CD4-positive, alpha-beta T cell (primary cell): ENCODE data around the gene PAPLN. TPM values are rescaled to one million over a fixed set of nuclear protein-coding genes. Genes with fewer than 3 reads are reported as not detected.
A peak's percentile ranks its signal among the peaks of the same experiment; 100 is the strongest.

Experiments used
- ATAC-seq: fragments of 200-7000 bp; cut with Tn5 transposase; one replicate; pipeline ENCODE4 v1.10.0; 2022; ENCODE audit warnings: mild to moderate bottlenecking; ENCODE audit not compliant: poor library complexity
- CTCF ChIA-PET: fragments of 350-600 bp; sonication (Branson Sonifier 250); formaldehyde crosslinking; loops from one replicate; lab custom pipeline; 2021; ENCODE audit warnings: antibody characterized with exemption, inconsistent platforms; lab: Charles Lee
- POLR2A ChIA-PET: fragments of 350-600 bp; sonication (Branson Sonifier 250); formaldehyde crosslinking; loops from one replicate; lab custom pipeline; 2021; ENCODE audit warnings: antibody characterized with exemption, inconsistent platforms; lab: Charles Lee
- DNase-seq, 14 experiments: peaks; one replicate each; pipeline ENCODE4 v3.0.0-alpha.2; 2013 to 2020; ENCODE audit warnings: mixed read lengths in 2 of 14
- H3K27ac ChIP-seq, 2 donors: one replicate each; pipeline versions ENCODE4 v1.5.1 to v1.7.0; 2013; ENCODE audit warnings: low read length in 2 of 2, low read depth in 1 of 2, mild to moderate bottlenecking in 1 of 2
- H3K27me3 ChIP-seq, 2 experiments: 1 replicate in 1 of 2; 2 replicates in 1 of 2; pipeline versions ENCODE4 v1.6.1 to v1.7.0; 2013; ENCODE audit warnings: low read length in 2 of 2, control low read depth in 1 of 2, mild to moderate bottlenecking in 1 of 2, moderate library complexity in 1 of 2; ENCODE audit not compliant: insufficient read depth in 2 of 2, control insufficient read depth in 1 of 2
- H3K36me3 ChIP-seq: one replicate; pipeline ENCODE4 v1.6.1; 2013; ENCODE audit warnings: low read length, control low read depth; ENCODE audit not compliant: insufficient read depth
- H3K4me1 ChIP-seq: one replicate; pipeline ENCODE4 v1.6.1; 2013; ENCODE audit warnings: low read length, control low read depth; ENCODE audit not compliant: insufficient read depth
- H3K4me3 ChIP-seq: one replicate; pipeline ENCODE4 v1.5.1; 2013; ENCODE audit warnings: mild to moderate bottlenecking, low read length, moderate library complexity
- H3K9me3 ChIP-seq, 2 experiments: 1 replicate in 1 of 2; 2 replicates in 1 of 2; pipeline versions ENCODE4 v1.6.1 to v1.7.0; 2013; ENCODE audit warnings: low read length in 2 of 2, mild to moderate bottlenecking in 2 of 2, control low read depth in 1 of 2, moderate library complexity in 1 of 2; ENCODE audit not compliant: control insufficient read depth in 1 of 2, insufficient read depth in 1 of 2
- H3K27ac Mint-ChIP-seq: one replicate; pipeline ENCODE4 v1.8.0; 2020; ENCODE audit warnings: mixed read lengths
- H3K27me3 Mint-ChIP-seq: one replicate; pipeline ENCODE4 v1.8.0; 2021; ENCODE audit warnings: mixed read lengths
- H3K36me3 Mint-ChIP-seq: one replicate; pipeline ENCODE4 v1.8.0; 2021; ENCODE audit warnings: low read depth, mixed read lengths
- H3K4me1 Mint-ChIP-seq: one replicate; pipeline ENCODE4 v1.8.0; 2021; ENCODE audit warnings: low read depth, mixed read lengths
- H3K4me3 Mint-ChIP-seq: one replicate; pipeline ENCODE4 v1.8.0; 2020; ENCODE audit warnings: mild to moderate bottlenecking, mixed read lengths
- H3K9me3 Mint-ChIP-seq: one replicate; pipeline ENCODE4 v1.8.0; 2020; ENCODE audit warnings: mixed read lengths
- intact Hi-C, 2 experiments: fragments of 100-400 bp; cut with DNase I in 1 of 2; cut with micrococcal nuclease in 1 of 2; formaldehyde crosslinking; loops; one replicate each; pipeline versions ENCODE4 v1.15.1 to v1.9.0; 2023 to 2025; cut with DNase I, micrococcal nuclease
- total RNA-seq, 174 experiments: library from RNA in 2 of 174; stranded (reverse) in 2 of 174; gene quantifications; one replicate each; pipeline ENCODE4 v1.2.3 and lab custom pipeline; 2021 to 2026
- TF ChIP-seq, protein P1 (sequence below): fragments of 200-600 bp; IDR thresholded peaks from one replicate; pipeline ENCODE4 v1.8.0; 2022; ENCODE audit warnings: antibody characterized with exemption, mild to moderate bottlenecking

PAPLN gene
- total RNA-seq, 2 experiments from 2014 or later = 0.05 to 0.14 TPM

- DNase-seq (no peak), ATAC-seq (no peak)
- Histone ChIP-seq H3K4me3 (no peak overlapping the region), H3K9me3 (no peaks in the 10 kb centered on the region), H3K27me3 (no peaks in the 10 kb centered on the region), H3K4me1 (no peaks in the 10 kb centered on the region), H3K27ac (no peak overlapping the region), H3K36me3 (peaks cover 14% of the 10 kb centered on the region)
- ChIA-PET POLR2A (interaction anchor here (1.5 to 1.6 kb wide), 3 partner anchors 164 to 178 kb away, joined by 3 to 13 read pairs (median 7); partner anchors contain the start of gene NUMB), CTCF (interaction anchor here (0.6 to 2.7 kb wide), 6 partner anchors 10 to 339 kb away, joined by 3 to 47 read pairs (median 4); no protein-coding TSS in a partner anchor)
- H3K9me3 Mint-ChIP-seq = no peaks in the 10 kb centered on the region
- no peak overlapping the region for H3K4me3 Mint-ChIP-seq
- no peaks in the 10 kb centered on the region for H3K4me1 Mint-ChIP-seq
- H3K27me3 Mint-ChIP-seq = no peaks in the 10 kb centered on the region
- TF ChIP-seq, protein P1, sequence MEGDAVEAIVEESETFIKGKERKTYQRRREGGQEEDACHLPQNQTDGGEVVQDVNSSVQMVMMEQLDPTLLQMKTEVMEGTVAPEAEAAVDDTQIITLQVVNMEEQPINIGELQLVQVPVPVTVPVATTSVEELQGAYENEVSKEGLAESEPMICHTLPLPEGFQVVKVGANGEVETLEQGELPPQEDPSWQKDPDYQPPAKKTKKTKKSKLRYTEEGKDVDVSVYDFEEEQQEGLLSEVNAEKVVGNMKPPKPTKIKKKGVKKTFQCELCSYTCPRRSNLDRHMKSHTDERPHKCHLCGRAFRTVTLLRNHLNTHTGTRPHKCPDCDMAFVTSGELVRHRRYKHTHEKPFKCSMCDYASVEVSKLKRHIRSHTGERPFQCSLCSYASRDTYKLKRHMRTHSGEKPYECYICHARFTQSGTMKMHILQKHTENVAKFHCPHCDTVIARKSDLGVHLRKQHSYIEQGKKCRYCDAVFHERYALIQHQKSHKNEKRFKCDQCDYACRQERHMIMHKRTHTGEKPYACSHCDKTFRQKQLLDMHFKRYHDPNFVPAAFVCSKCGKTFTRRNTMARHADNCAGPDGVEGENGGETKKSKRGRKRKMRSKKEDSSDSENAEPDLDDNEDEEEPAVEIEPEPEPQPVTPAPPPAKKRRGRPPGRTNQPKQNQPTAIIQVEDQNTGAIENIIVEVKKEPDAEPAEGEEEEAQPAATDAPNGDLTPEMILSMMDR = no peak
- peaks cover 41% of the 10 kb centered on the region for H3K36me3 Mint-ChIP-seq
- intact Hi-C loops = no loop called here
- H3K27ac Mint-ChIP-seq = no peak overlapping the region
Measured at GRCh38 chr14:73293782-73294781, 56.8 kb downstream of the PAPLN start.

GRCh38 chr14:73295198-73295796 is 58.0 kb downstream of the PAPLN start:
- intact Hi-C loops = loop anchor here (1.0 to 5.0 kb wide), 2 partner anchors 177 to 337 kb away; no protein-coding TSS in a partner anchor
- ChIA-PET POLR2A (interaction anchor here (0.6 to 1.6 kb wide), 7 partner anchors 41 to 273 kb away, joined by 3 to 13 read pairs (median 3); partner anchors contain the start of genes ACOT2, NUMB and RIOX1), CTCF (interaction anchor here (0.6 to 2.7 kb wide), 16 partner anchors 9 to 337 kb away, joined by 3 to 47 read pairs (median 4); partner anchors contain the start of genes NUMB and RIOX1)
- Mint-ChIP-seq H3K27me3 (no peaks in the 10 kb centered on the region), H3K4me3 (no peak overlapping the region), H3K27ac (no peak overlapping the region), H3K9me3 (no peaks in the 10 kb centered on the region), H3K36me3 (peaks cover 33% of the 10 kb centered on the region), H3K4me1 (no peaks in the 10 kb centered on the region)
- peaks cover 14% of the 10 kb centered on the region for H3K36me3 ChIP-seq
- H3K27me3 ChIP-seq = no peaks in the 10 kb centered on the region
- TF ChIP-seq, protein P1 = peak; percentile 78
- peak; percentile 48 for ATAC-seq
- H3K4me3 ChIP-seq = no peak overlapping the region
- no peaks in the 10 kb centered on the region for H3K9me3 ChIP-seq
- H3K27ac ChIP-seq = no peak overlapping the region
- DNase-seq = peak in 4 of 14 experiments; percentile 21 to 64 (median 55)
- H3K4me1 ChIP-seq = no peaks in the 10 kb centered on the region

DNA sequence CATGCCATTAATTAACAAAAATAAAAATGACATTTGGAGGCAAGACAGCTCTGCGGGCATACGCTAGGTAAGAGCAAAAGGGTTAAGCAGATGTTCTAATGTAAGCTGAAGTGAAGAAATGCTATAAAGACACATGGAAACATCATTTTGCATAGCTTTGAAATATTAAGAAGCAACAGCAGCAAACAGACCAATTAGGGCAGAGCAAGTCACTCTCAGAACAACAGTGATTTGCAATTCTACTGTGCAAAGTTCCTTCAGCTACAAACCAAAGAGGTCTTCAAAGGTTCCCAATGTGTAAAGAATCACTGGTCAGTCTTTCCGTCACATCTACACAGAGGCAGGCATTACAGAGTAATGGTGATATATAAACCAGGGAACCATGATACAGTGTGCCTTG is 68.2 kb downstream of the PAPLN start:
- intact Hi-C loops = no loop called here
- CTCF ChIA-PET = interaction anchor here (0.6 kb wide), 2 partner anchors 9 to 276 kb away, joined by 3 to 4 read pairs; no protein-coding TSS in a partner anchor
- H3K9me3 ChIP-seq = no peaks in the 10 kb centered on the region
- no peak overlapping the region for H3K4me3 ChIP-seq
- H3K4me1 ChIP-seq = no peaks in the 10 kb centered on the region
- H3K9me3 Mint-ChIP-seq = no peaks in the 10 kb centered on the region
- DNase-seq (no peak), ATAC-seq (no peak)
- H3K4me3 Mint-ChIP-seq = no peak overlapping the region
- no peak overlapping the region for H3K27ac Mint-ChIP-seq
- H3K27me3 Mint-ChIP-seq = no peaks in the 10 kb centered on the region
- peaks cover 3% of the 10 kb centered on the region for H3K36me3 ChIP-seq
- H3K27ac ChIP-seq = no peak overlapping the region
- no peaks in the 10 kb centered on the region for H3K27me3 ChIP-seq
- POLR2A ChIA-PET = no interaction called here
- H3K4me1 Mint-ChIP-seq = no peaks in the 10 kb centered on the region
- TF ChIP-seq, protein P1 = no peak
- no peaks in the 10 kb centered on the region for H3K36me3 Mint-ChIP-seq
